ENCODE data around the gene THUMPD1.
"Not testable (repeated sequence)": the region's sequence is repeated elsewhere in the genome, so short reads cannot be mapped to it uniquely, and the experiment has no call there.

The THUMPD1 gene

DNA sequence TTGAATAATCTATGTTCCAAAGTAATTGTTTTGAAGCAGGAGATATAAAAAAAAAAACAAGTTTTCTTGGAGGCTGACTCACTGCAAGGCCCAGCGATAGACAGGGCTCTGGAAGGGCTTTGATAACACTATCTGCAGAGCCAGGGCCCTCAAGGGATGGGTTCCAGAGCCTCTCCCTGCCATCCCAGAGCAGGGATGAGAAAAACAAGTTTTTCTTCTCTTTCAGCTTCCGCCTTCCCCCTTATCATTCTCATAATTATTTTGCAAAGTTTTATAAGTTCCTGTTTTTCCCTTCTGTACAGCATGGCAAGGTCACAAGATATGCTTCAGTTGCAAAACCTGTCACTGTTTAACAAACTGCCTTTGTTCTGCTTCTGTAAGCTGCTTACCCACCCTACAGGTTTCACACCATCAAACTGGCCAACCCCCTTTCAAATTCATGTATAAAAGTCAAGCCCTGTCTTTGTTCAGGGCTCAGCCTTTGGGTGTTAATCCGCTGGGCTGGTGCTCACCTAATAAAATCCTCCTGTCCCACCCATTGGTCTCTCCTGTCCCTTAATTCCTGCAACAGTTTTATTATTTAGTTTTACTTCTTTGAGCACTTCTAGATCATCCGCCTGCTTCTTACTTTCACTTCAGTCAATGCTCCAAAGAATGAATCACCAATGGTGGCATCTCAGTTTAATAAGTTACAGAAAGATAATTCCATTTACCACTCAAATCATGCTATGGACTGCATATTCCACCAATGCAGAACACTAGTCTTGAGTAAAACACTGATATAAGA, 5.6 kb upstream of the THUMPD1 start:
- DNase-seq (ENCODE audit: low spot score): no peak

DNA sequence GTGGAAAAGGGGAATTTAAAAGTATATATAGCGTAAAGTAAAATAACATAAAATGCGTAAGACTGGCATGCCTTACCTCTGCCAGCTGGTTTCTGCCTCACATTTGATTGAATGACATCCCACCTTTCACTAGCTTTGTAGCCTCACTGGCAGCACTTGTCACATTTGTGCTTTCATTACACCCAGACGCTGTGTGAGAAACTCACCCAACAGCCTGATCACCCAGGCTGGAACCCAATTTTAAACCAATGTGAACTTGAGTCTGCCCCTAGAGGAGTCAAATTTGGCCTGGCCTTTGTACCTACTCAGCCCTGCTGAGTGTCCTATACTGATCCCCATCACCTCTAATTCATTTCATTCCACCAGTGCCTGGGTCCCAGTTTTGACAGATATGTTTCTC, 4.8 kb upstream of the THUMPD1 start:
- DNase-seq (ENCODE audit: low spot score): no peak

DNA sequence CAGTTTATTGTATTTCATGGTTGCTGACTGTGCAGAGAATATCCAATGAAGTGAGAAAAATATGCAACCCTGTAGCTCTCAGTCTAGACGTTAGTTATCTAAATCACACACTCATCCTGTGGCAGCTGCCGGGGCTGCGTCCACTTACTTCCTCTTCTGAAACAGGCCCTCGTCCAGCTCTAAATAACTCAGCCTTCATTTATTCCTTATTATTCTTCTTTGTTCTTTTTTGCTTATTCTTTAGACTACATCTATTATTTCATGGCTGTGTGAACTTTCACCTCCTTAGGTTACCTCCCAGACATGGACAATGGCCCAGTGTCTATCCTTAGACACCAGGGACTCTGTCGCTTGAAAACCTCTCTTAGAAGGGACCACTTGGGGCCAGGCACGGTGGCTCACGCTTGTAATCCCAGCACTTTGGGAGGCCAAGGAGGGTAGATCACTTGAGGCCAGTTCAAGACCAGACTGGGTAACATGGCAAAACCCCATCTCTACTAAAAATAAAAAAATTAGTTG, 3.4 kb upstream of the THUMPD1 start:
- DNase-seq (ENCODE audit: low spot score): peak; percentile 13

DNA sequence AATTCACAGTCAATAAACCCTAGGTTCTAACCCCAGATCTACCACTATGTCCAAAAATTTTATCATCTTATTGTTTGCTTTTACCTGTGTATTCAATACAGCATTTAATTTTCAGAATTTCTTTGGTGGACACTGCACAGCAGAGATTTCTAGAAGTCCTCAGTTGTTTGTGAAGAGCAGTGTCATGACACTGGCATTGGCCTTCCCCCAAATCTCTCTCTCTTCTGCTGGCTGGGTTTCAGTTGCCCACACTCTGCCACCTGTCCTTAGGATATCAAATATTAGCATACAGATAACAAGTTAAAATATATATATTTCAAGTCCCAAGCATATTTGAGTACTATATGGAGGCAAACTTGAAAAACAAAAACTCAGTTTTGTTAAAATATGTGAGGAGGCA, 2.0 kb upstream of the THUMPD1 start:
- no peak for DNase-seq (ENCODE audit: low spot score)

DNA sequence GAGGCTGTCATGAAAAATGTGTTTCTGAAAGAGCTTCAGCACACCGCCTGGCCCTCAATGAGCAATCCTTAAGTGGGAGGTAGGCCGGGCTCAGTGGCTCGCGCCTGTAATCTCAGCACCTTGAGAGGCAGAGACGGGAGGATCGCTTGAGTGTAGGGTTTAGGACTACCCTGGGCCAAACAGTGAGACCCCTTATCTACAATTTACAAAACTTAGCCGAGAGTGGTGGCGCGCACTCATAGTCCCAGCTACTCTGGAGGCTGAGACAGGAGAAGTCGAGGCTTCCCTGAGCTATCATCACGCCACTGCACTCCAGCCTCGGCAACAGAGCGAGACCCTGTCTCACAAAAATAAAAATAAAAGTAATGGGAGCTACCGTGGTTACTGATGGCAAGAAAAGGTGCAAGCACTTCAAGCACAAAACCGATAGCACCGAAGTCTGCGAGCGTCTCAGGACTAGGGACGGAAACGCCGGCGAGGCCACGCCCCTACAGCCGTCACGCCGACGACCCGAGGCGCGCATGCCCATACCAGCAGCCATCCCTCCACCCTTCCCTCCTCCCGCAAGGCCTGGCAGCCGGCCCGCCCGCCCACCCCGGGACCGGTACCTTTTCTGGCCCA, 607 bp downstream of the THUMPD1 start:
- peak; percentile 94 for DNase-seq (ENCODE audit: low spot score)

DNA sequence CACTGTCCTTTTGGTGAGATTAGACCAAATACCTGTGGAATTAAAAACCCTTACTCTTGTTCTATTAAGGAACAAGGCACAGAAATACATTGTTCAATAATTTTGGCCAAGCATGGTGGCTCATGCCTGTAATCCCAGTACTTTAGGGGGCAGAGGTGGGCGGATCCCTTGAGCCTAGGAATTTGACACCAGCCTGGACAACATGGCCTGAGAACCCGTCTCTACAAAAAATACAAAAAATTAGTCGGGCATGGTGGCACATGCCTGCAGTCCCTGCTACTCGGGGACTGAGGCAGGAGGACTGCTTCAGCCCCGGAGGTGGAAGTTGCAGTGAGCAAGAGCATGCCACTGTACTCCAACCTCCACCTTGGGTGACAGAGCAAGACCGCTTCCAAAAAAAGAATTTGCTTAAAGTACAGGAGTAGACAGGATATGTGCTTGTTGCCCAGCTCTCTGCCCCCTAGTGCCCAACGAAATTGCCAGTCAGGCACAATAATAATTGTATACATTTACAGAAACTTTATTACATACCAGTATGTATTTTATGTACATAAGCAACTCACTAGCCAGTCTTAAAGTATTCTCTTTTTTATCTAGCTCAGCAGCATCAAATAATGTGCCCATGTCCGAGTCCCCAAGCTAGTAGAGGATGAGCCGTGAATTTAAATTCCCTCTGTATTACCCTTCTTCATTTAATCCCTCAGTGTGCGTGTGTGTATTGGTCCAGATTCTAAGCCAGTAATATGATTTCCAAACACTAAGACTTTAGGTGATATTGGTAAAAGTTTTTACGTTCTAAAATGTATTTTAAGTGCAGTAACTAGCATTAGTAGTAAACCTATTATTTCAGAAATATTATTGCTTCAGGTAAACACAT, 1.4 kb downstream of the THUMPD1 start:
- DNase-seq (ENCODE audit: low spot score): no peak

DNA sequence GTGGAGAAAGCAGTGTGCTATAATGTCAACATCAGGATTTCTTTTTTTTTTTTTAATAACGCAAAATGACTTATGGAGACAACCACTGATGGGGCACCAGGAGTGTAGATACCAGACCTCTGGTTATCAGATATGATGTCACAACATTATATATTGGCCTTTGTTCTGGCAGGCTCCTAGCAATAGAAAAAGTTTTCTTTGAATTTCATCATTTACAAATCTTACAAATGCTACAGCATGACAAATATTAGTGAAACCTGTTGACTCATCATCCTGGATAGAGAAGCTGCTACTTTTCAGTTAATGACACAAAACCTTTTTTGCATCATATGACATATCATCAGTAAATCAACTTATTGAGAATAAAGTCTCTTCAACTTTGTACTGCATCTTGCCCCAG, 6.1 kb downstream of the THUMPD1 start:
- DNase-seq (ENCODE audit: low spot score): no peak

DNA sequence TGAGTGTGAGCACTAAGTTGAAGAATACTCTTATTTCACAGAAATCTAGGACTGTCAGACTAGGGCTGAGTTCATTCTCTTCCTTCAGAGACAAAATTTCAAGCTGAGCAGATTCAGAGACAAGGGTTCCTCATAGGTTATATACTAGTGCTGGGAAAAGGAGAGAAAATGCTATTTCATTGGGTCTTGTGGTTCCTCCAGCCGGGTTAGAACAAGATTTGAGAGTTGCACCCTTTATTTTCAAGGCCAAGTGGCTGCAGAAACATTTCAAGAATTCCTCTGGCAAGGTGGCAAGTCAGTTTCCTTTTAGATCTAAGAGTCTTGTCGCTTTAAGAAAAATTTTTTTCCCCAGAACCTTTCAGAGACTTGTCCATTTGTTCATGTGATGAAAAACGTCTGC, 6.8 kb downstream of the THUMPD1 start:
- DNase-seq (ENCODE audit: low spot score): no peak

DNA sequence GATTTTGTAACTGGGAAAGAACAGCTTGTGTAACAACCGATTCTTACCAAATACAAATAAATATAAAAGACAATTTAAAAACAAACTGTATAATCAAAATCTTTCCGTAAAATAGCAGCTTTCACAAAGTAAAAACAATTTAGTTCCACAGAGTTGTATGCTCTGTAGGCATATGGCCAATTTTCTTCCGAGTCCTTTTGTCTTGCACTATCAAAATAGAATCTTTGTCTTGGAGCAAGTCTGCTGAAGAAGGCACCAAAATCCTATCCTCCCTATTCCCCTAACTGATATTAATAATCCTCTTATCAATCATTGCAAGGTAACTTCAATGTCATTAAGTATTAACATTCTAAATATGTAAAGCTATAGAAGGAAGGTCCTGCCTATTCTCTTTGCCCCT, 7.6 kb downstream of the THUMPD1 start:
- DNase-seq (ENCODE audit: low spot score): no peak

DNA sequence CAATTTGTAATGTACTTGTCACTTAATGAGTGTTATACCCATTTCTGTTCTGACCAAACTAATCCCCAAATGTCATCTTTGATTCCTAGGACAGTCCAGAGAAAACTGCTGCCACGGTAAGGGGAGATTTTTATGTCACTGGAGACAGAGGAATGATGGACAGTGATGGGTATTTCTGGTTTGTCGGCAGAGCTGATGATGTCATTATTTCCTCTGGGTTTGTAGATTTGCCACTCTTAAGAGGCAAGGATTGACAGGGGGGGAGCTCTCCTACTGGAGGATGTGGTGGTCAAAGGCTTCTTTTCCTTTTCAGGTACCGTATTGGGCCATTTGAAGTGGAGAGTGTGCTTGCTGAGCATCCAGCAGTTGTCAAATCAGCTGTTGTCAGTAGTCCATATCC, 12.5 kb downstream of the THUMPD1 start:
- no peak for DNase-seq (ENCODE audit: low spot score)

DNA sequence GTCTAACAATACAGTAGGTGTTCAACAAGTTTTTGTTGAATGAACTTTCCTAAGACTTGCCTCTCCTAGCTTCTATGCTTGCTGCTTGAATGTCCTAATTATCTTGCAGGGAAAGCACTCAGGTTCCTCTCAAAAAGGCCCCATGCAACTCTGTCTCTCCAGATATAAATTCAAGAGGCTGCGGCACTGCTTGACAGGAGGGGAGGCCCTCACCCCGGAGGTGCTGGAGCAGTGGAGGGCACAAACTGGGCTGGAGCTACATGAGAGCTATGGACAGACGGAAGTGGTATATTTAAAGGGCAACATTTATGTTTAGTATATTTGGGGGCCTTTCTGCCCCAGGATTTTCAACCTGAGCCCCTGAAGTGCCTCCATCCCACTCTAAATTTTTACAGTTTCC, 14.4 kb downstream of the THUMPD1 start:
- no peak for DNase-seq (ENCODE audit: low spot score)

DNA sequence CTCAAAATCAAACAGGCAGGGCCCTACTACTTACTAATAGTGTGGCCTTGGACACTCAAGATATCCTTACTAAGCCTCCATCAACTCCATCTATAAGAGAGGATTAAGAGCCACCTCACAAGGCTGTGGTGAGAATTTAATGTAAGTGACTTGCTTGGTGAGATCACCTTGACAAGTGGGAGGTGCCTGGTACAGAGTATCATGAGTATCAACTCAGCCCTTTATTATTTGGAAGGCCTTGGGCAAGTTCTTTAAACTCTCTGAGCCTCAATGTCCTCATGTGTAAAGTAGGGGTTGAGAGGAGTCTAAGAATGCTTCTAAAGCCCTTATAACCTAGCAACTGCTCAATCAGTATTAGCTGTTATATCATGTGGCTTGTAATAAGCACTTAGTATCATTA, 15.0 kb downstream of the THUMPD1 start:
- no peak for DNase-seq (ENCODE audit: low spot score)

DNA sequence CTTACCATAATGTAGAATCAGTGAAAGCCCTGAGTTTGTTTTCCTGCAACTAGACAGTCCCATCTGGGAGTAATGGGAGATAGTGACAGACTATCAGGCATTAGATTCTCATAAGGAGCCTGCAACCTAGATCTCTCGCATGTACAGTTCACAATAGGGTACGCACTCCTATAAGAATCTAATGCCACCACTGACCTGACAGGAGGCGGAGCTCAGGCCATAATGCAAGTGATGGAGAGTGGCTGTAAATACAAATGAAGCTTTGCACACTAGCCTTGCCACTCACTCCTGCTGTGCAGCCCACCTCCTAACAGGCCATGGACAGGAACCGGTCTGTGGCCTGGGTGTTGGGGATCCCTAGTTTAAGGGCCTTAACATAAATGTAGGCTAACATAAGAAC, 21.4 kb downstream of the THUMPD1 start:
- DNase-seq (ENCODE audit: low spot score): no peak

DNA sequence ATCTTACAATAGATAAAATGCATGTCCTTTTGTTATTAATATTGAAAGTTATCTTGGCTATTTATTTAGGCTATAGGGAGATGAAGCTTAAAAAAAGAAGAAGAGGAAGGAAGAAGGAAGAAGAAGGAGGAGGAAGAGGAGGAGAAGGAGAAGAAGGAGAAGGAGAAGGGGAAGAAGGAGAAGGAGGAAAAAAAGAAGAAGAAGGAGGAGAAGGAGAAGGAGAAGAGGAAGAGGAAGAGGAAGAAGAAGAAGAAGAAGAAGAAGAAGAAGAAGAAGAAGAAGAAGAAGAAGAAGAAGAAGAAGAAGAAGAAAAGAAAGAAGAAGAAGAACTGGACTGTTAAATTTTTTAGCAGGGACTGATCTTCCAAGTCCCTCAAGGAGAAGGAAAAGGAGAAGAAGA, 23.9 kb downstream of the THUMPD1 start:
- DNase-seq (ENCODE audit: low spot score): not testable (repeated sequence)

DNA sequence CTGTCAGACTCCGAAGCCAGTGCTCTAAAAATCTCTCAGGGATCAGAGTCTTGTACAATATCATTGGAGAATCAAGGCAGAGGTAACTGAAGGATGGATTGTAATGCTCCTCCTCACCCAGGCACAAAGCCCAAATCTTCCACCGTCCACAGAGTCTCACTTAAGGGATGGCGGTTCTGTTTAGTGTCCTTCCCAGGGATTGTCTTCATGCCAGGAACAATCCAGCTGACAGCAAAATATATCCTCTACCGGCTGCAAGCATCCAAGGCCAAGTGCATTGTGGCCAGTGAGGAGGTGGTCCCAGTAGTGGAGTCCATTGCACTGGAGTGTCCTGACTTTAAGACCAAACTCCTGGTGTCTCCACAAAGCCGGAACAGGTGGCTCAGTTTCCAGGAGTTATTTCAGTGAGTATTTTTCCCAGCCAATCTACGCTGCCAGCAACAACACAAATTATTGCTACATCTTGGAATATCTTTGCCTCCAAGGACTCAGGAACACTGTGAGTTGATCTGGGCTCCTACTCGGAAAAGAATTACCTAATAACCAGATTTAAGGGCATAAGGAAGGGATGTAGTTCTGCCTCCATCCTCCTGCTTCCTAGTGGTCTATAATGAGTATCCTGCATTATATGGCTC, 30.2 kb downstream of the THUMPD1 start:
- no peak for DNase-seq (ENCODE audit: low spot score)

DNA sequence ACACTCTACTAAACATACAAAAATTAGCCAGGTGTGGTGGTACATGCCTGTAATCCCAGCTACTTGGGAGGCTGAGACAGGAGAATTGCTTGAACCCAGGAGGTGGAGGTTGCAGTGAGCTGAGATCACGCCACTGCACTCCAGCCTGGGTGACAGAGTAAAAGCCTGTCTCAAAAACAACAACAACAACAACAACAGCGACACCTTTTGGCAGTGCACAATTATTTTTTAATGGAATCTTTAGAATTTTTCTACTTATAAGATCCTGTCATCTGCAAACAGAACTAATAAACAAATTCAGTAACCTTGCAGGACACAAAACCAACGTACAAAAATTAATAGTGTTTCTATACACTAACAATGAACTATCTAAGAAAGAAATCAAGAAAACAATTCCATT, 33.5 kb downstream of the THUMPD1 start:
- DNase-seq (ENCODE audit: low spot score): not testable (repeated sequence)

DNA sequence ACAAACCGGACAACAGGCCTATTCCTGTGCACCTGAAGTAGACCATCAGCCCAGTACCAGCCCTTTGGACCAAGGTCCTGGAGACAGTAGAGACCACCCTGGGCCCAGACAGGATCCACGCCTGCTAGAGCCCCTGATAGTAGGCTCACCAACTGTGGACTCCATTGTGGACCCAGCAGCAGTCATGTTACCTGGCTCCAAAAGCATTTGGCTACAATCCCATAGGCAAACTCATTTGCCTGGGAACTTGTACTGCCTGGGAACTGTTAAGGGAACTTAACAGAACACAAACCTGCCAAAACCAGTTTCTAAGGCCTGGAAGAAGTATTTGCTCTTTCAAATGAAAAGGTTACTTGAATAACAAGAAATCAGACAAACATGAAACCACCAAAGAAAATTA, 34.2 kb downstream of the THUMPD1 start:
- DNase-seq (ENCODE audit: low spot score): no peak

DNA sequence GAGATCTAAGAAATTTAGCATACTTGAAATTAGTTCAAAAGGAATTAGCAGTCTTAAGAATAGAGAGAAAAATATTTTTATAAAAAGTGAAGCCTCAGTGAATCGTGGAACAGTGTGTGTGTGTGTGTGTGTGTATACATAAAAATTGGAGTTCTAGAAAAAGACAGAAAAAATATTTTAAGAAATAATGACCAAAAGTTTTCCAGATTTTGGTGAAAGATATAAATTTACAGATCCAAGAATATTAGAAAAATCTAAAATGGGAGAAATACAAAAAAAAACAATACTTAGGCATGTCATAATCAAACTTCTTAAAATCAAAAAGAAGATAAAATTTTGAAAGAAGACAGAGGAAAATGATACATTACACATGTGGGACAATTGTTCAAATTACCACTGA, 35.6 kb downstream of the THUMPD1 start:
- DNase-seq (ENCODE audit: low spot score): not testable (repeated sequence)

DNA sequence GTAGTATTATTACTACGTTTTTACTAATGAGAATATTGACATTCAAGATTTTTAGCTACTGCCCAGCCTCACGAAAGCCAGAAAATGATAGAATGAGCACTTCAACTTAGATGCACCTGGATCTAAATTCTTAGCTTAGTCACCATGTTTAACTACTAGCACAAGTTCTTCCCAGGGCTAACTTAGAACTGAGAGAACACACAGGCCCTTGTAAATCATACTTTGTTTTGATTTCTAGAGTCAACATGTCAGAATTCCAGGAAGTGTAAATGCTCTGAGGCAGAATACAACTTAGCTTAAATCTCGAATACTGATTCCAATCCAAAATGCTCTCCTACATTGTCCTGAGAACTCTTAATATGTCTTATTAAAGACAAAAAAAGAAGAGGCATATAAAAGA, 37.3 kb downstream of the THUMPD1 start:
- DNase-seq (ENCODE audit: low spot score): no peak

DNA sequence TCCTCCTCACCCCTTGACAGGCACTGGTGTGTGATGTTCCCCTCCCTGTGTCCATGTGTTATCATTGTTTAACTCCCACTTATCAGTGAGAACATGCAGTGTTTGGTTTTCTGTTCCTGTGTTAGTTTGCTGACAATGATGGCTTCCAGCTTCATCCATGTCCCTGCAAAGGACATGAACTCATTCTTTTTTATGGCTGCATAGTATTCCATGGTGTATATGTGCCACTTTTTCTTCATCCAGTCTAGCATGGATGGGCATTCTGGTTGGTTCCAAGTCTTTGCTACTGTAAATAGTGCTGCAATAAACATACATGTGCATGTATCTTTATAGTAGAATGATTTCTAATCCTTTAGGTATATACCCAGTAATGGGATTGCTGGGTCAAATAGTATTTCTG, 39.9 kb downstream of the THUMPD1 start:
- not testable (repeated sequence) for DNase-seq (ENCODE audit: low spot score)

DNA sequence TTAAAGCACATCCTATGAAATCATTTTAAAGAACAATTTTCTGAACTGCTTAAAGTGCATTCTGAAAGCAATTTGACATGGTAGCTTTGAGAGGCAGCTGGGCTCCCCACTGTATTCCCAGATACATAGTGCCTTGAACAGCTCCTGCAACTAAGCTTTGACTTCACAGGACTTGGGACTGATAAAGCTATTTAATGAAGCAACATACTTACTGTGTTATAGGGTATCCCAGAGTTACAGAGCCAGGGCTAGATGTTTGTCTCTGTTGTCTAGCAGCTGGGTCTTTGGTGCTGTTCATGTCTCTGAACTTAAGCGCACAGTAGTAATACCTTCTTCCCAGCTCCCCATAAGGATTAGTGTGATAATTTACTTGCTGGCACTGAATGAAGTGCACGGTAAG, 45.0 kb downstream of the THUMPD1 start:
- no peak for DNase-seq (ENCODE audit: low spot score)

DNA sequence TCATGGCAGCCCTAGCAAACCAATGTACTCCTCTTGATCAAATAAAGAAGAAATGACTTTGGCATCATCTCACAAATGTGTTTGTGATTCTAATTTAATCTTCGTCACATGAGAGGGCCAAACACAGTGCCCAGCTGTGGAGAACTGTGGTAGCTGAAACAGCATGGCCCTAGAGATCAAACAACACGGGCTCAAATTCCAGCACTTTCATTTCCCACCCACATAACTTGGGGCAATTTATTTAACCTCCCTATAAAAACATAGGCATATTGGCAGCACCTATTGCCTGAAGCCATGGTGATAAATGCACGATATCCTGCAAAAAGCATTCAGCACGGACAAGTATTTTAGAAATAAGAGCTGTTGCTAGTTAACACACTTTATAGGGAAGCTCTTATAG, 46.6 kb downstream of the THUMPD1 start:
- no peak for DNase-seq (ENCODE audit: low spot score)

All from Ammon's horn (tissue), 1 donor.